OCI-LY3 (cell line): ENCODE data around the gene NEMP2.

ENCODE experiments used
- EZH2phosphoT487 ChIP-seq: fragments of 200-600 bp; shearing (Covaris generic); IDR thresholded peaks from 2 replicates; pipeline ENCODE4 v1.6.1; 2018; ENCODE audit warnings: antibody characterized with exemption, mixed run types, low read depth
- TF ChIP-seq, protein P1 (sequence below): fragments of 200-600, 300-600 bp; sonication (generic); IDR thresholded peaks from 2 replicates; pipeline ENCODE4 v1.5.1; 2014; ENCODE audit warnings: antibody characterized with exemption, low read length, low read depth

DNA sequence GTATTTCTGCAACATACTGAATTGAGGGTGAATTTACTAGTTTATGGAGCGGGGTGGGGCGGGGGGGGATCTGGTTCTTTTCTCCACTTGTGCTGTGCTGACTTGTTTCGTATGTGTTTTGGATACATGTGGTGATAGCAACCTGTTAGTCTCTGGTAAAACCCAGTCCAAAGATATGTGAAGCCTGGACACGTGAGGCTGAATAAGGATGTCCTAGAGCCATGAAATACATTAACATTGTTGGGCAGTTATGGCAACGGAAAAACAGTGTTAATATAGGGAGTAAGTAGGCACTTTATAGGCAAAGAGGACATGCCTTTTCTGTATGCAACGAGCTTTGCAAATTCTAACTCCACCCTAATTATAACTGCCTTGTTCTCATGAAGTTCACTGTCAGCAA, 42.1 kb upstream of the NEMP2 start:
- TF ChIP-seq, protein P1, sequence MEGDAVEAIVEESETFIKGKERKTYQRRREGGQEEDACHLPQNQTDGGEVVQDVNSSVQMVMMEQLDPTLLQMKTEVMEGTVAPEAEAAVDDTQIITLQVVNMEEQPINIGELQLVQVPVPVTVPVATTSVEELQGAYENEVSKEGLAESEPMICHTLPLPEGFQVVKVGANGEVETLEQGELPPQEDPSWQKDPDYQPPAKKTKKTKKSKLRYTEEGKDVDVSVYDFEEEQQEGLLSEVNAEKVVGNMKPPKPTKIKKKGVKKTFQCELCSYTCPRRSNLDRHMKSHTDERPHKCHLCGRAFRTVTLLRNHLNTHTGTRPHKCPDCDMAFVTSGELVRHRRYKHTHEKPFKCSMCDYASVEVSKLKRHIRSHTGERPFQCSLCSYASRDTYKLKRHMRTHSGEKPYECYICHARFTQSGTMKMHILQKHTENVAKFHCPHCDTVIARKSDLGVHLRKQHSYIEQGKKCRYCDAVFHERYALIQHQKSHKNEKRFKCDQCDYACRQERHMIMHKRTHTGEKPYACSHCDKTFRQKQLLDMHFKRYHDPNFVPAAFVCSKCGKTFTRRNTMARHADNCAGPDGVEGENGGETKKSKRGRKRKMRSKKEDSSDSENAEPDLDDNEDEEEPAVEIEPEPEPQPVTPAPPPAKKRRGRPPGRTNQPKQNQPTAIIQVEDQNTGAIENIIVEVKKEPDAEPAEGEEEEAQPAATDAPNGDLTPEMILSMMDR, result no peak
- TF ChIP-seq EZH2phosphoT487, result no peak
